Smooth muscle cell of the brain vasculature (primary cell): Measurements from ENCODE around the gene APBB2.
A peak's percentile ranks its signal among the peaks of the same experiment; 100 is the strongest.

Experiments used
- DNase-seq: peaks from one replicate; pipeline ENCODE4 v3.0.0-alpha.2; 2012; ENCODE audit warnings: low read depth, low spot score

APBB2 gene

DNA sequence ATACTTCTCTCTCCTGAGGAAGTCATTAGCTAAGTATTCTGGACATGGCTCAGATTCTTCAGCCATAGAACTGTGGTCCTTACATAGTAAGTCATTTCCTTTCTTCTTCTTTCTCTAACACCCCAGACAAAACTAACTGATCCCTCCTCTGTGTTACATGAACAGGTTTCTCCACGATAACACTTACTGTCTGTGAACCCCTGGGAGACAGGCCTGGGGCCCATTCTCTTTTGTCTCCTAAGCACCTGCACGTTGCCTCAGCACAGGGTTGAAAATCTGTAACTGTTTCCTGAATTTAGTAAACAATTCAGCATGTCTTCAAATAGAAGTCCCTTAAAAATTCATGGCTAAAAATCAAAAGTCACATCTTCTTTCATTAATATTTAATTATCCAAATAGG, 24.7 kb downstream of the APBB2 start:
- DNase-seq: no peak

DNA sequence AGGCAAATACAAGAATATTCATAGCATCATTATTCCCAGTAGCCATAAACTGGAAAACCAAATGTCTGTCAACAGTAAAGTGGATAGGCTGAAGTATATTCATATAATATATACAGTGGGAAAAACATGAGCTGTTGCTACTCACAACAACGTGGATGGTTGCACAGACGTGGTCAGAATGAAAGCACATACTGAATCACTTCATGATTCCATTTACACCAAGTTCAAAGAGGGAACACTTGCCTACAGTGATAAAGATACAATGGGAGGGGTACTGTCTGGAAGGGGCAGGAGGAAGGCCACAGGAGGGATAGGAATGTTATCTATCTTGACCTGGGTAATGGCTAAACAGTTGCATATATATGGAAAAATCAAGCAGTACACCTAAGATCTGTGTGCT, 25.3 kb downstream of the APBB2 start:
- DNase-seq: no peak

DNA sequence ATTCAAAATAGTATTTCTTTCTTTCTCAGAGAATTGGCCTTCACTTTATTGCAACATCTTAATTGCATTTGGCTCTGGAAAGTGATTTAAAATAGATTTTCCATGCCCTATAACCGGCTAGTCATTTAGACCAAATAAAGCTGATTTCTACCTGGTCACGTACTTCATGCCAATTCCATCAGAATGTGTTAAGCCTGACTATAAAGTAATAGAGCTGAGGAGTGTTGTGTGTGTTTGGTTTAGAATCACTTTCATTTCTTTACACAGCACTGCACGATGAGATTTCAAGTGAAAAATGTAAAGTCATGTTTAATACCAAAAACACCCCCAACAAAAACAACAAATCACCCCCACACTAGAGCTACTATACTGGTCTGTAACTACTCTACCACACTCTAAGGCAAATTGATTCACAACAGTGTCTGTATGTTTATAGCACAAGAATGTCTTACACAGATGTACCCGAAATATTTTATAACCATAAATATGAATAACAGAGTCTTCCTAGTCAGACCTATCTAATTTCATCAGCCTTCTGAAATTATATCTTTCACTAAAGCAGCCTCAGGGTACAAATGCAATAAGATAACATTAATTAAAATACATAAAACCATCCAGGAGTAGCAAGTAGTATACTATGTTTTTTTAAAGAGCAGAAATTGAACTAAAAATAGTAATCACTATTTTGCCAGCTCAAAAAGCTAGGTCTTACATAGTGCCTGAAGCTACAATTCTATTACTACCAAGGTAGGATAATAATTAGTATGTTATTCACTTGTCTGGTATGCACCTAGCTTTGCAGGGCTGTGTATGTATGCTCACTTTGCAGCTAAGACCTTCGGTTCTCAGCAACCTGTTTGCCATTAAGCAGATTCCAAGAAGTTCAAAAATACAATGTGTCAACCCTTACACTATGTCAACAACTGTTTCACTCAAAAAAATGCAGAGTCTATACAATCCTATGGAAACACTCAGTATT, 28.4 kb downstream of the APBB2 start:
- no peak for DNase-seq

DNA sequence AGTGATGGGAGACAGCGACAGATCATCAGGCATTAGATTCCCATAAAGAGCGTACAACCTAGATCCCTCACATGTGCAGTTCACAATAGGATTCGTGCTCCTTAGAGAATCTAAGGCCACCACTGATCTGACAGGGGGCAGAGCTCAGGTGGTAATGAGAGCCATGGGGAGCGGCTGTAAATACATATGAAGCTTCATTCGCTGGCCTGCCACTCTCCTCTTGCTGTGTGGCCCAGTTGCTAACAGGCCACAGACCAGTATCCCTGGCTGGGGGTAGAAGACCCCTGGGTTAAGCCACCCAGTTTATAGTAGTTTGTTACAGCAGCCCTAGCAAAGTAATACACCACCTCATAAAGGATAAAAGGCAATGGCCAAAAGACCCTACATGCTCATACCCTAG, 30.3 kb downstream of the APBB2 start:
- DNase-seq: no peak

DNA sequence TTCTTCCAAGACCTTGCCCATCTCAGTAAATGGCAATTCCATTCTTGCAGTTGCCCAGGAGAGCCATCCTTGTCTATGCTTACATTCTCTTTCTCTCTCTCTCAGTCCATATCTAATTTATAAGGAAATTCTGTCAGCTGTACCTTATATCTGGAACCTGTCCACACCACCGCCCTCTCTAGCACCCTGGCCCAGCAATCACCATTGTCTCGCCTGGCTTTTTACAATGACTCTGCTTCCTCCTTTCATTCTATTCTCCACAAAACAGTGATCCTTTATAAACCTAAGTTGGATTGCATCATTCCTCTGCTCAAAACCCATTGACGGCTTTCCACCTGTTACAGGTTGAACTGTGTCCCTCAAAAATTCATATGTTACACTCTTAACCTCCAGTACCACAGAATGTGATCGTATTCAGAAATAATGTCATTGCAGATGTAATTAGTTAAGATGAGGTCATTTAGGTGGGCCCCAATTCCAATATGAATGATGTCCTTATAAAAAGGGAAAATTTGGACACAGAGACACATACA, 31.3 kb downstream of the APBB2 start:
- no peak for DNase-seq

DNA sequence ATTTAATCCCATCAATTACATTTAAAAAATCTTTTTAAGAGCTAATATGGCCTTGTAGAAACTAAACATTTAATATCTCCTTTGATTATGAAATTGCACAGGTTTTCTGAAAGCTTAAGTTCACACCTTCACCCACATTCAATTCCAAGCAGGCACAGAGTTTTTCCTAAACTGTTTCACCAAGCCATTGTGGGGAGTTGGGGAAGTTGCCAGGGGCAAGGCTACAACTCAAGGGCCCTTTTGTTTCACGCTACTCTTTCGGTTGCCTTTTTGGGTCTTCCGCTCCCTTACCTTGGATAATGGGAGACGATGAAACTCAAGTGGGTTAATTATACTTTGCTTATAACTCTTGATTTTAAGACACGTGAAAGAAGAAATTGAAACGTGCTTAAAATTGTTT, 33.3 kb downstream of the APBB2 start:
- no peak for DNase-seq

DNA sequence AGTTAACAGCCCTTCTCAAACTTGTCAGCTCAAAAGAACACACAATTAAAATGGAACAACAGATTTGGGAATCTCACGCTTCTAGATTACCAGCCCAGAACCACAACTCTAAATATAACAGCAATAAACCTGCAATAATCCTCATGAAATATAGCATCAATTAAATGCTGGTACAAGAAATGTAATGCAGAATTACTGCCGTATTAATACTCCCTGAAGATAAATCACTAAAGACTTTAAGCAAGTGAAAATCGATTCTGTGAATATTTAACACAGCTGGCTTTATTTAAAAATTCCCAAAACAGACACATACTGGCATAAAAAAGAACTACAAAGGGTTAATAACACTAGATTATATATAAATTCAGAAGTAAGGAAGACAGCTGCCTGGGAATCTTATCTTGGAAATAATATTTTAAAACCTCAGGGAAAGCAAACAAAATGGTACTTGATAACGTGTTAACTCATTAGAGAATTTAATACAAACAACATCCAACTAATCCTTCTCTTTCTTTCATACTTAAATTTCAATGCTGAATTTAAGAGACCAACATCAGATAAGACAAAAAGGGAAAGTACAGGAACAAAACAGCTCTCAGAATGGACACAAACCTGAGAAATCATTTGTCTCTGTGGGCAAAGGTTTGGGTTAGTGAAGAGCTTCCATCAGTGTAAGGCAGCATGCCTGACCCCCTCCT, 34.7 kb downstream of the APBB2 start:
- no peak for DNase-seq

DNA sequence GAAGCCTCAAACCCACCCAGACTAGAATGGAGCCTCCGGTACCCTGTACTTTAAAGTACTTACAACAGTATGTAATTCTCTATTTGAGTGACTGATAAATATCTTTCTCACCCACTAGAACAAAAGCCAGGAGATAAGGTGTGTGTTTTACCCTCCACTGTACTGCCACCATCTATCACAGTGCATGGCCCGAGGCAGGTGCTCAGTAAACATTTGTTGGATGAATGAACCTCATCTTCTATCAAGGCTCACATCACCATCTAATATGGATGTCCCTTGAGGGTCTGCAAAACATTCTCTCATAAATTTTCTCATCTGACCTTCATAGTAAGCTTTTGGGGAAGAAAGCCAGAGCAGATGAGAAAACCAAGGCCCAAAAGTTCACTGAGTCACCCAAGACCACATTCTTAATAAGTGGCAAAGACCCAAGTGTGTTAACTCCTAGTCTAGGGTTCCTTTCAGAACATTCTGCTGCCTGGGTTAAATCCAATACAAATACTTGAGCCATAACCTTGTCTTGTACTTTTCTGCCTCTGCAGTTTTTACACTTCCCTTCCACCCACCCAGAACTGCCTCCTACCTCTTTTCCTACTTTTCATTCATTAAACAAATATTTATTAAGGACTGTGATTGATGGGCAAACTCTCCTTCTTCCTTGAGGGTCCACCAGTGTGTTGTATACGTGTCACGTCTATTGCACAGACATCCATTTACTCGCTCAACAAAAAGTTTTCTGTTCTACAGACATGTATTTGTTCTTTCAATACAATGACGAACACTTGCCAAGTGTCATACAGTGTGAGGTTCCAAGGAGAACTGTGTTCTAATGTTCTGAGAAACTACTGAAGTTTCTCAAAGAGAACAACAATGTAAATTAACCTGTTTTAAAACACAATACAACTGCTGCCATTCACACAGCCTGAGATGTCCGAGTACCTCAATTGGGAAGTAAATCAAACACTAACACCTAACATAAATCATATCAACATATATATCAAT, 35.7 kb downstream of the APBB2 start:
- DNase-seq: peak; percentile 69

DNA sequence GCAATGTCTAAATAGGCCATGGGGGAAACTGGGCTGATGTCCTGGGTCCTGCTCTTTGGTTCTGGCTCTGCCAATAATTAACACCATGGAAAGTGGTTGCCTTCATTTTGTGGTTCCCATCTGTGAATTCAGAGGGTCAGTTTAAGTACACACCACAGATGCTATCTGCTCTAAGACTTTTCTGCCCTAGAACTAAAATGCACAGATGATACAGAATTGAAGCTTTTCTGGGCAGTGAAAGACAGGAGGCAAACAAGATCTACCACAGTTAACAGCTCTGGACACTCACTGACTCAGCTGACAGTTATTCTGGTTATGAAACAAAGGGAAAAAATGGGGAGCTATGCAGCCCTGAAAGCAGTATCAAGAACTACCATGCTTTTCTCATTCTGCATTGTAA, 37.3 kb downstream of the APBB2 start:
- no peak for DNase-seq

DNA sequence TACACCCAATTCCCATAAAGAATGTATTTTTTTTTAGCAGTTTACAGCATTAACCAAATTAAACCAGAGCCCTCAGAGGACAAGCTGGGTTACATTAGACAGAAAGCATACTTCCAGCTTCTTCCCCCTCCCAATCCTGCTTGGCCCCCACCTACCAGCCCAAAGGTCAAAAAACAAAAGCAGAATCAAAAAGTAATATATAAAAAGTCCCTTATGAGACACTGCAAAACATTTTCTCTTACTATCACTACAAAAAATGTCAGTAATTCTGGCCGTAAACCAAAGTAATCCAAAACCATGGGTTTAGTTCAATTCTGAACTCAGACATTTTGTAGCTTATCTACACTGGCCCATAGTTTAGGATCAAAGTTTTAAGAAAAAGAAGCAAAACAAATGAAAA, 38.0 kb downstream of the APBB2 start:
- no peak for DNase-seq

DNA sequence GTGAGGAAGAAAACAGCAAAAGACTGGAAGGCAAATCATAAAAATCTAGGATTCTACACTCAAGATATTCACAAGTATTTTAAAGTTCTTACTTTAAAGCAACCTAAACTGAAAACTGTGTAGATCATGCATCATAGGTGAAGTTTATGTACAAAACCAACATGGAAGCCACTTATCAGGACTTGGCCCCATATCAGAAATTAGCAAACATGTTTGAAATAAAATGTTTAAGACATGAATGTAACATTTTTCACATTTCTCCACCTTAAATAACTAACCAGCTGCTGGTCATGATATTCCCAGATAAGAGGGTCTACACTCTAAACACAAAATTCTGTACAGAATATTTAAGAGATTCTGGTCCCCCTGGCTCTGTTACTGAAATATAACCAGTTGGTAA, 38.5 kb downstream of the APBB2 start:
- DNase-seq: no peak

DNA sequence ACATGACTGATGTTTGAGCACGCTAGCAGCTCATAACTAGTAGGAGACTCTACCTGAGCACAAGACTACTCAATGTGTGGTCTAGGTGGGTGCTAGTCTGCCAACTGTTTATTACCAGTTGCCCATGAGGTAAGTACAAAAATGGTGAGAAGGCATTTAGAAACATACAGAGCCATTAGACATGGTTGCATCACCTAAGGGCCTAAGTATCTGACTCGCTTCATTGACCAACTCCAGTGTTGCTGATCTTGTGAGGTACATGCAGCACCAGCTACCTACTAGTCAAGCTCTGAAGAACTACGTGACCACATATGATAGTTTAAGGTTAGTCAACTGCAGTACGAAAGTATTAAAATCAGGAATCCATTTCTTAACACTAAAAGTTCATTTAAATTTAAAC, 39.9 kb downstream of the APBB2 start:
- no peak for DNase-seq

DNA sequence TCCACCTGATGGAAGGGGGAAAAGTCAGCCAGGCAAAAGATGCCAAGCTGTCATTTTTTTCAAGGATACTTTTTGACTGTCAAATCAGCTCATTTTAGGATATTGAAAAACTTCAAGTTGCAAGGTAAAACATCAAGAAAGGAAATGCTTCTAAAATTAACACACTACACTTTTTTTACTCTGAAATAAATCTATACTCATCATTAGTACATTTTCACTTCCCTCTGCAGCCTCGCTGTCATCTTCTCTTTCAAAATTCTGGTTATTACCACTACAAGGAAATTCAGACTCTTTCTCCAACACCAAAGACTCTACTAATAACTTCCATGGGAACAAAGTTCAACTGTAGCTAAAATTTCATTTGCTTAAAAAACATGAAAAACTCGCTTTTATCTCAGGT, 41.6 kb downstream of the APBB2 start:
- no peak for DNase-seq

DNA sequence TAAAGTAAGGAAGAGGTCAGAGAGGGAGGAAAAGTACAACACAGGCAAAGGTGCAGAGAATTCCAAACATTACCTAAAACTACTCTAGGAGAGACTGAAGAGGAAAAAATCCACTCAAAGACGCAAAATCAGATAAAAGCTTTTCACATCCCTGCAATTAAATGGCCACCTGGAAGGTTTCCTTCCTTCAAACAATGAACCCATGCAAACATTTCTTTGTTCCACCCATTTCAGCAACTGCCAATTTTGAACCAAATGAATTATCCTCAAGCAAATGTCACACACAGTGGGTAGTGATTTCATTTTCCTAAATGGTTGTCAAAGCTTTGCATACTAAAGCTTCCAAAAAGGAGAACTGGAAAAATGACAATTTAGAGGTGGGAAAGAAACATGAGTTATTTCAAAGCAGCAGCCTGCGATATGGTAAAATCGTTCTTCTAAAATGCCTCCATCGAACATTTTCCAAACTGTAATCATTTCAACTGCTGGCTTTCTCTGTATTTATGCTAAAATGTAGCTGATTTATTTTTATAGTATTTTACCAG, 45.0 kb downstream of the APBB2 start:
- no peak for DNase-seq

DNA sequence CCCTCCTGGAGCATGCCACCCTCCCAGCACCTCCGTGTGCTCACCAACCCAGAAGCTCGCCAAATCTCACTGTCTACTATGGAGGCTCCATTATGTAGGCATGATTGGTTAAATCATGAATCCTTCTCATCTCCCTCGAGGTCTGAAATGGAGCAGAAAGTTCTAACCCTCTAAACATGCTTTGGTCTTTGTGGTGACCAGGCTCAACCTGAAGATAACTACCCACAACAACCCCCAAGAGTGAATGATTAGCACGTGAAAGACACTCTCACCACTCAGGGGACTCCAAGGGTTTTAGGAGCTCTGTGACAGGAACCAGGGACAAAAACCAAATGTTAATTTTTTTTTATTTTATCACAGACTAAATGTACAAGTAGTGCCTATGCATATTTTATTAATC, 47.2 kb downstream of the APBB2 start:
- no peak for DNase-seq

DNA sequence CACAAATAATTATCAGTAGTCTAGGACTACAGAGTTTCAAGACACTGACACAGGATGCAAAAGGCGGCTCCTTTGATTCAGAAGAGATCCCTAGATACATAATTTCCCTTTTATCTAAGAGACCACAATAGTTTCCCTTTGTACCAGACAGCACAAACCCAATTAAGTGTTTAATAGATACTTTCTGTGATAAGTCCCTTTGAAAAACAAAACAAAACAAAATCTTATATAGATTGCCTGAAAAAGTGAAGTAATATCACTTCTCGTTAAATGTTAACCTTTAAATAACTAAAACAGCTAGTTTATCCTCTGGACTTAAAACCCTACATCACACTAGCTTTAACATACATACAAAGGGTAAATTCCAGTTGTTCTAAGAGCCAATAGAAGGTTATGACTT, 49.9 kb downstream of the APBB2 start:
- no peak for DNase-seq

DNA sequence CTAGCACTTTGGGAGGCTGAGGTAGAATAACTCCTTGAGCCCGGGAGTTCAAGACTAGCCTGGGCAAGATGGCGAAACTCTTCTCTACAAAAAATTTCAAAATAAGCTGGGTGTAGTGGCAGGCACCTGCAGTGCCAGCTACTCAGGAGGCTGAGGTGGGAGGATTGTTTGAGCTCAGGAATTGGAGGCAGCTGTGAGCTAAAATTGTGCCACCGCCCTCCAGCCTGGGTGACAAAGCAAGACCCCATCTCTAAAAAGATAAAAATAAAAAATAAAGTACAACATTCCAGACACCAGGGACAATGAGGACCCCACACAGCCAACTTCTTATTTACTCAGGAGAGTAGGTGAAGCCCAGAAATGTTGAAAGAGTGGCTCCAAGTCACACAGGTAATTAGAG, 53.0 kb downstream of the APBB2 start:
- no peak for DNase-seq

DNA sequence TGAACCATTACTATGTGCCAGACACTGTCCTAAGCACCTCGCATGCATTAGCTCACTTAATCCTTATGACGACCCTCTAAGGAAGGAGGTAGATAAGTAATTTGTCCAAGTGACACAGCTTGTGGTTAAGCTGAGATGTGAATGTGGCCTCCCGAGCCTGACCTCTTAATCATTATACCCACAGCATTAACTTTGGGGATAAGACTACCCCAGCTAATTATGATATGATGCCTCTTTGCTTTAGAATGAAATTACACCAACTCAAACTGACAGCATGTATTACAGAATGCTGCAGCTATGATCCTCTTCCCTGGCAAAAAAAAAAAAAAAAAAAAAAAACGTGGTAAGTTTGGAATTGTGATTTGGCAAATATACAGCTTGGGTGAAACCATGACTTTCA, 53.5 kb downstream of the APBB2 start:
- DNase-seq: no peak

DNA sequence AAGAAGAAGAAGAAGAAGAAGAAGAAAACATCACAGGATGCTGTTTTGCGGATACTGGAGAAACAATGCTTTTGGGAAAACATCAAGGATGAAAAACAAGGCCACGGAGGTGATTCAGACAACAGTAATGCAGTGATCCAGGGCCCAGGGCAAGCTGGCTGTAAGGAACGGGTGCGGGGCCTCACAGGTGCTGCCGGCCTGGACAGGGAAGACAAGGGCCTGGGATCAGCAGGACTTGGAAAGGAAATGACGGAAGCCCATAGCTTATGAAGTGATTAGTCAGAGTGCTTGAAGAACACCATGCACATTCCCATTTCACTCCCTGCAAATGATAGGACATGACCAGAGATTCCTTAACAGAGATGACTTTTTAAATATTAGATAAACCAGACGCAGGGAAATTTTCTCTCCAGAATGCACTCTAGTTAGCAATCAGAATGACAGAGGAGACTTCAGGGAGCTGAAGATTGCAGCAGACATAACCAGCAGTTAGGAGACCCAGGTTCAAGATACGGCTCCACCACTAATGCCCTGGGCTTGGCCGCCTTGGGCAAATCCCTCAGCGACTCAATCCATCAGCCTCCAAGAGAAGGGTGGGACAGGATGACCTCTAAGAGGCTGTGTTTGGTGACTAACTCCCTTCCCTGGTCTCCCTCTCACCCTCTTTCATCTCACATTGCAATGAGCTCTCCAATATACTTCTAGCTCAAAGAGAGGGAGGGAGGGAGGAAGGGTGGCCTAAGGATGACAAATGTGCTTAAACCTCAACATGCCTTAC, 54.1 kb downstream of the APBB2 start:
- DNase-seq: peak; percentile 66

DNA sequence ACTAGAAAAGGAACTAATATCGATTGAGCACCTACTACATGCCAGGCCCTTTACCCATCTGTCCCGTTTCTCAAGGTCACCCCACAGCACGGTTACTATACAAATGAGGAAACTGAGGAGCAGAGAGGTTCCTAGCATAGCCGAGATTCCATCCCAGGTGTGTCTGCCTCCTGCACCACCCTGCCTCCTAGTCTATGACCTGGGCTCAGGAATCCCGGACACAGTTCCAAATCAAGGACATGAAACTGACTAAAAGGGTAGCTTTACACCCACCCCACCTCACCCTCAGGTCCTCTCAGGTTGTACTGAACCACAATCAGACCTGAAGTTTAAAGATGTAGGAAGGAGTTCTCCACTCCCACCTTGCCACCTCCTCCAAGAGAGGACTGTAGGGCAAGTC, 55.6 kb downstream of the APBB2 start:
- DNase-seq: no peak

DNA sequence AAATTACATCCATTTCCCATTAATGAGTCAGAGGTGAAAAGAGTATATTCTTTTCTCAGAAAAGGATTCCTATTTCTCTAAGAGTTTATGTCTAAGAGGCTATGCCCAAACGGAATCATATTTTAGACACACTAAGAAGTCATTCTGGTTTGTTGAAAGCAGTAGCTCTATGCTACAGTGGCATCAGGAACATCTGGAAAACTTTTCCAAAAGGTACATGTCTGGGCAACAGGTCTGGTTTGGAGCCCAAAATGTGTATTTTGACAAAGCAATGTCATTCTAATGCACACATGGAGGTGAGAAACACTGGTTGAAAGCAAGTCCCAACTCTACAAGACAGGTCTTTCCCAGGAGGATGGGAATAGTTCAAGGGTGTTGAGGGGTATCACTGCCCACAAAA, 56.1 kb downstream of the APBB2 start:
- DNase-seq: no peak
